T47D (cell line): Measurements from ENCODE around the gene CTIF.

Experiments
- DNase-seq, 2 experiments: peaks; one replicate each; pipeline versions ENCODE4 v3.0.0 to v3.0.0-alpha.2; 2011 to 2012; ENCODE audit warnings: low read depth in 1 of 2, low spot score in 1 of 2
- JUND ChIP-seq: IDR thresholded peaks from 2 replicates; pipeline ENCODE4 v1.6.1; 2012; ENCODE audit warnings: low read depth
- in situ Hi-C: cut with HindIII; loops from 2 replicates; pipeline ENCODE4 v1.10.0; 2016; ENCODE audit warnings: low sequenced_read_pairs, low pct_unique_long_range_greater_than_20kb

CTIF gene

GRCh38 chr18:48796491-48797205 is 257.8 kb downstream of the CTIF start:
- TF ChIP-seq JUND: no peak
- in situ Hi-C loops: no loop called here

GRCh38 chr18:48797841-48798255 is 259.0 kb downstream of the CTIF start:
- in situ Hi-C loops: no loop called here
- no peak for DNase-seq
- TF ChIP-seq JUND: no peak

More at GRCh38 chr18:48796491-48797205, 257.8 kb downstream of the CTIF start:
- DNase-seq: no peak

GRCh38 chr18:48798334-48799245 is 259.8 kb downstream of the CTIF start:
- no peak for DNase-seq
- in situ Hi-C loops: no loop called here
- TF ChIP-seq JUND: no peak

- in situ Hi-C loops: no loop called here
- no peak for TF ChIP-seq JUND
- DNase-seq: no peak
Measured at GRCh38 chr18:48799724-48800315, 261.0 kb downstream of the CTIF start.

- in situ Hi-C loops: no loop called here
- DNase-seq: no peak
- no peak for TF ChIP-seq JUND
Measured at GRCh38 chr18:48800466-48800865, 261.6 kb downstream of the CTIF start.

GRCh38 chr18:48800876-48801727 is 262.3 kb downstream of the CTIF start:
- DNase-seq: no peak
- no peak for TF ChIP-seq JUND
- in situ Hi-C loops: no loop called here

GRCh38 chr18:48801728-48802542 is 263.1 kb downstream of the CTIF start:
- TF ChIP-seq JUND: no peak
- in situ Hi-C loops: no loop called here

GRCh38 chr18:48802543-48803290 is 263.9 kb downstream of the CTIF start:
- DNase-seq: no peak
- in situ Hi-C loops: no loop called here
- no peak for TF ChIP-seq JUND

More at GRCh38 chr18:48801728-48802542, 263.1 kb downstream of the CTIF start:
- no peak for DNase-seq

- DNase-seq: no peak
- TF ChIP-seq JUND: no peak
- in situ Hi-C loops: no loop called here
Measured at GRCh38 chr18:48803518-48803917, 264.7 kb downstream of the CTIF start.

- TF ChIP-seq JUND: no peak
- in situ Hi-C loops: no loop called here
- no peak for DNase-seq
Measured at GRCh38 chr18:48803951-48804855, 265.4 kb downstream of the CTIF start.
